ENCODE results near the gene CDH8.
A peak's percentile ranks its signal among the peaks of the same experiment; 100 is the strongest.

The CDH8 gene

GRCh38 chr16:62036101-62036801 is at the start of gene CDH8:
TSS of gene CDH8 (minus strand) at chr16:62036438. CDS start at chr16:62021403, 15,035 bp downstream.
- DNase-seq: peak; percentile 40

GRCh38 chr16:62079236-62079635 is 43.0 kb upstream of the CDH8 start:
- DNase-seq: no peak

GRCh38 chr16:62077998-62078397 is 41.8 kb upstream of the CDH8 start:
- no peak for DNase-seq

- DNase-seq: no peak
Observed at GRCh38 chr16:62076886-62077285, 40.6 kb upstream of the CDH8 start.

- no peak for DNase-seq
Observed at GRCh38 chr16:62068747-62069146, 32.5 kb upstream of the CDH8 start.

- no peak for DNase-seq
Observed at GRCh38 chr16:62067981-62068380, 31.7 kb upstream of the CDH8 start.

- DNase-seq: no peak
Observed at GRCh38 chr16:62067182-62067581, 30.9 kb upstream of the CDH8 start.

- DNase-seq: no peak
Observed at GRCh38 chr16:62066747-62067146, 30.5 kb upstream of the CDH8 start.

- no peak for DNase-seq
Observed at GRCh38 chr16:62064173-62064572, 27.9 kb upstream of the CDH8 start.

GRCh38 chr16:62060089-62060488 is 23.9 kb upstream of the CDH8 start:
- no peak for DNase-seq

GRCh38 chr16:62059527-62059926 is 23.3 kb upstream of the CDH8 start:
- DNase-seq: no peak

- DNase-seq: no peak
Observed at GRCh38 chr16:62058412-62058811, 22.2 kb upstream of the CDH8 start.

- DNase-seq: no peak
Observed at GRCh38 chr16:62051942-62052341, 15.7 kb upstream of the CDH8 start.

- DNase-seq: no peak
Observed at GRCh38 chr16:62050793-62051192, 14.6 kb upstream of the CDH8 start.

GRCh38 chr16:62046801-62047200 is 10.6 kb upstream of the CDH8 start:
- no peak for DNase-seq

- DNase-seq: peak; percentile 29
Observed at GRCh38 chr16:62041401-62041800, 5.2 kb upstream of the CDH8 start.

GRCh38 chr16:62038646-62039045 is 2.4 kb upstream of the CDH8 start:
- no peak for DNase-seq

- DNase-seq: no peak
Observed at GRCh38 chr16:62038225-62038624, 2.0 kb upstream of the CDH8 start.

GRCh38 chr16:62036802-62037135 is 531 bp upstream of the CDH8 start:
- no peak for DNase-seq

GRCh38 chr16:62035115-62036092 is 834 bp downstream of the CDH8 start:
- DNase-seq: no peak

GRCh38 chr16:62034231-62035114 is 1.8 kb downstream of the CDH8 start:
- DNase-seq: no peak

GRCh38 chr16:62033065-62033464 is 3.2 kb downstream of the CDH8 start:
- DNase-seq: no peak

GRCh38 chr16:62029947-62030346 is 6.3 kb downstream of the CDH8 start:
- no peak for DNase-seq
